Stimulated activated CD8-positive, alpha-beta memory T cell treated with anti-CD3 and anti-CD28 coated beads, Interleukin-15, amount 100 ng/mL, for 24 hours (primary cell): ENCODE measurements around the gene DMRTB1.

Experiments used
- DNase-seq: peaks from one replicate; pipeline ENCODE4 v3.0.0-alpha.2; 2020; ENCODE audit warnings: low read depth

DMRTB1 gene

GRCh38 chr1:53508056-53508990, 49.1 kb downstream of the DMRTB1 start:
- DNase-seq = no peak

DNA sequence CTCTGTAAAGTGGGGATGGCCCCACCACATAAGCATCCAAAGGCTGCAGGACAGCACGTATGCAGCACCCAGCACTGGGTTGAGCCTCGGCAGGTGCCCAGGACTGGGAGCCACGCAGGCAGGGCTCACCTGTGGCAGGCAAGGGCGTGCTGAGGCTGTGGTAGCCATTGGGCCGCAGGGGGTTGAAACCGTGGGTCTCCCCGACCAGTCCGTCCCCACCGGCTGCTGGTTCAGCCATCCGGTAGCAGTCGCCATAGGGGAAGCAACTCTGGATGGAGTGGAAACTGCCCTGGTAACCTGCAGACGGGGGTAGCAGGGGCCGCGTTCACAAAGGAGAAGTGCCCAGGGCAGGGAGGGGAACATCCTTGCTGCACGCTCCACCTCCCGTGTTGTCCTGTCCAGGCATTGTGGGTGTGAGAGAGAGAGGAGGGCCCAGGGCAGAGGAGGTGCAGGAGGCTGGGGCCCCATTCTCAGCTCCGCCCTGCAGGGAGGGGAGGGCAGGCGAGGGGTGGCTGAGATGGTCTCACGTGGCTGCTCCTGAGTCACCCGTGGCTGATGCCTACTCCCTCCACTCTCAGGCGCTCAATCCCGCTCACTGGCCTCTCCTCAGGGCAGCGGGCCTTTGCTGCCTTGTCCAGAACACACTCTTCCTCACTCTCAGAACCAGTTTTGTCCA, 49.9 kb downstream of the DMRTB1 start:
- DNase-seq = no peak

- no peak for DNase-seq
Measured at GRCh38 chr1:53509775-53510174, 50.6 kb downstream of the DMRTB1 start.

- DNase-seq = no peak
Measured at GRCh38 chr1:53510215-53510614, 51.0 kb downstream of the DMRTB1 start.

GRCh38 chr1:53511323-53511932, 52.2 kb downstream of the DMRTB1 start:
- no peak for DNase-seq

DNA sequence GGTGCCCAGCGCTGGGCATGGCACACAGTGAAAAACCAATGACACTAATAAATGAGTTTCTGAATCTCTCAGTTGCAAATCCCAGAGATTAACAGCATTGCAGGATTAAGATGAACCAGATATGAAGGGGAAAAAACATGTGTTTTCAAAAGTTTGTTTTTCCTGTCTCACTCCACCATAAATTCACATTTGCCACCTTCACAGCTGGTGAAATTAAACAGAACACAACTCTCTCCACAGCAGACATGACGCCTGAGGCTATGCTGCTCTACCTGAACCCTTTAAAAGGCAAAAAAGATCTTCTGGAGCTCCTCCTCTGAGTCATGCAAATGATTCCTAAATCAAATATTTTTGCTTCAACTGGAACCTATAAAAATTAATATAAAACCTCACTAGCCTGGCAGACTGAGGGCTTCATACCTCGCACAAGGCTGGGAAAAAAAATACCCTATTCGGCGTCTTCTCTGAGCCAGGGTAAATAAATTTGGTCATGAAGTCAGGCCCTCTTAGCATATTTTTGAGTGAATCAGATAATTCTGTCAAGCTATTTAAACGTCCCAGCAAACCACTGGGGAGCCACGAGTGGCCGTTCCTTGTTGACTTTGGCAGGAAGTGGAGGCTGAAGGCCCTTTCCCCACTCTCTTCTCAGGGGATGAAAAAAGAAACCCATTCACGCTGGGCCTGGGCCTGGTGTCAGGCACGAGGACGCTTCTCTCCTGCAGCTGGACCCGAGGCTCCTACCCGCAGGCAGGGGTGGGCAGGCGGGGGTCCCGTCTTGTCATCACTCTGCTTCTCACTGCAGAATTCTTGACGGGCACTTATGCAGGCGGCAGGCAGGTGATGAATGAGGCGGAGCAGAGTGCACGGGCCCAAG, 53.0 kb downstream of the DMRTB1 start:
- DNase-seq = no peak

DNA sequence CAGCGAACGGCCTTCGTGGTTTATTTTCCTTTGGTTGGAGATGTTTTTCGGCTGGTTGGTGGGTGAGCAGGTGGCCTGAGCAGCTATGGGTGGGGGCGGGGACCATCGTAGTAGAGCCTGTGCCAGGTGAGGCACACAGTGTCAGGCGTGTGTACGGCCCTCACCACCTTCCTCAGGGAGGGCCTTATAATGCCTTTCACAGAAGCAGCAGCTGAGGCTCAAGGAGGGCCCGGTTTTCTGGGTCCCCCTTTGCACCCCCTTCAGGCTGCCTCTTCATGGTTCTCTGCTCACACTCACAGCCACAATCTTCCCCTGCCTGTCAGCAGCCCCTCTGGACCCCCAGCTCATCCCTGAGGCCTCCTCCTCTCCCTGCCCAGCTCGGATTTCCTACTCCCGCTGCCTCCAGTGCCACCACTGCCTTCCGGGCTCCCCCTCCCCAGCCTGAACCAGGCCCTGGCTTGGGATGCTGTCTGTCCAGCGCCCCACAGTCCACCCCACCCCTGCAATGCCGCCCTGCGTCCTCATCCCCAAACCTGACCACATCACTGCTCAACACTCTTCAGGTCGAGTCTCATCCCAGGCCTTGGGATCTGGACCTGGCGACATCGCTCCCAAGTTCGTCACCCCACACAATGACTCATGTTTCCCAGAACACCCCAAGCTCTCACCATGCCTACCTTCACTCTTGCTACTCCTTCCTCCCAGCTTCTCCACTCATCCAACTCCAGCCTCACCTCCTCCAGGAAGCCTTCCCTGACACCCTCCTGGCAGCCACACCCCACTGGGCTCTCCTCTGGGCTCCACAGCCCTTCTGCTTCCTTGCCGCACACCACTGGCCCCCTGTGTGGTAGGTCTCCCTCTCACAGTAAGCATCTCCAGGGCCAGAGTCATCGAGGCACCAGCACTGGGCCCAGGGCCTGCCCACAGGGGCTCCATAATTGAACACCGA, 53.9 kb downstream of the DMRTB1 start:
- DNase-seq = no peak

- DNase-seq = no peak
Measured at GRCh38 chr1:53513846-53514245, 54.6 kb downstream of the DMRTB1 start.

DNA sequence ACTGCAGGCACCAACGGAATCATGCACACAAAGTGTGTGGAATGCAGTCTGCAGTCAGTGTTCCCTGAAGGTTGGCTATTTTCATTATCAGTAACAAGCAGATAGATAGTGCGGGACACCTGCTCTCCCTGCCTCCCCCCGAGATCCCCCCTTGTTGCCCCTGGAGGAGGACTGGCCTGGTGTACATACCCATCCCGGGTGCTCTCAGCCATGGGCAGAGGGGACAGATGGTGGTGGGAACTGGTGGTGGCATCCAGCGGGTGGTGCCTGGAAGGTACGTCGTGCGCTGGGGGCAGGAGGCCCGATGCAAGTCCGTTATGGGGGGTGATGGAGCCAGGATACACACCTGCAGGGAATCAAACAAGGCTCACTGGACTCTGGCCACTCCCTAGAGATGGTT, 55.2 kb downstream of the DMRTB1 start:
- DNase-seq = no peak

DNA sequence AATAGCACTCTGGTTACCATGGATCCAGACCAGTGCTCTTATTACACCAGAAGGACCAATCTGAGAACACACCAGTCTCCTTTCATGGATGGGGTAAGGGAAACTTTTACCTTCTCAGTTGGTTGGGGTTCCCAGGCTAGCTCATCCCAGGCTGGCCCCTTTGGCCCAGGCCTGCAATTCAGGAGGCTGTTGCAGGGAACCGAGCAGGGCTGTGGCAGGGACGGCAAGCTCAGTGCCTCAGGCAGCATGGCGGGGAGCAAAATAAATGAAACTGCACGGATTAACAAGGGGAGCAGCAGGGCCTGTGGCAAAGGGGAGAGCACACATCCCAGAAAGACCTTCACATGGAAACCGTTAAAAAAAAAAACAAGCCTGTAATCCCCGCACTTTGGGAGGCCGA, 57.0 kb downstream of the DMRTB1 start:
- no peak for DNase-seq
